GM19395 (cell line): ENCODE data around the gene C21orf91.
"Not testable (repeated sequence)": the region's sequence is repeated elsewhere in the genome, so short reads cannot be mapped to it uniquely, and the experiment has no call there.

ENCODE experiments used
- ATAC-seq: cut with Tn5 transposase; IDR thresholded peaks from one replicate; pipeline ENCODE4 v1.9.1; 2021; ENCODE audit warnings: mild to moderate bottlenecking, moderate library complexity; ENCODE audit not compliant: unreplicated experiment

The C21orf91 gene

DNA sequence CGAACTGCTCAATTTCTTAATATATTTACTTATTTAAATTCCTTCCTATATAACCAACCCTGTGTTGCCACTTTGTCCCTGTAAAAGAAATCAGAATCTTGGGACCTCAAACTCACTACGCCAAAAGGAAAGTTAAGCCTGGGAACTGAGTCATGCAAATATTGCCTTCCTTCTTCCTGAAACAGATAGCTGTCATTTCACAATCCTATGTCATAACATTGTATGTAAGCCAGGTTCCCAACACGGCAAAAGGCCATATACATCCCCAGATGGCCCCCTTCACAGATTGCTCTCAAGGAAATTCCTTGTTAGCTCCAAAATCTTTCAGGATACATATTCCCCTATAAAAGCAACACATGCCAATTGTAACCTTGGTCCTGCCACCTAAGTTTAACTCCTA is 39.7 kb downstream of the C21orf91 start:
- ATAC-seq: no peak

GRCh38 chr21:17777072-17777765 is 41.9 kb downstream of the C21orf91 start:
- no peak for ATAC-seq

DNA sequence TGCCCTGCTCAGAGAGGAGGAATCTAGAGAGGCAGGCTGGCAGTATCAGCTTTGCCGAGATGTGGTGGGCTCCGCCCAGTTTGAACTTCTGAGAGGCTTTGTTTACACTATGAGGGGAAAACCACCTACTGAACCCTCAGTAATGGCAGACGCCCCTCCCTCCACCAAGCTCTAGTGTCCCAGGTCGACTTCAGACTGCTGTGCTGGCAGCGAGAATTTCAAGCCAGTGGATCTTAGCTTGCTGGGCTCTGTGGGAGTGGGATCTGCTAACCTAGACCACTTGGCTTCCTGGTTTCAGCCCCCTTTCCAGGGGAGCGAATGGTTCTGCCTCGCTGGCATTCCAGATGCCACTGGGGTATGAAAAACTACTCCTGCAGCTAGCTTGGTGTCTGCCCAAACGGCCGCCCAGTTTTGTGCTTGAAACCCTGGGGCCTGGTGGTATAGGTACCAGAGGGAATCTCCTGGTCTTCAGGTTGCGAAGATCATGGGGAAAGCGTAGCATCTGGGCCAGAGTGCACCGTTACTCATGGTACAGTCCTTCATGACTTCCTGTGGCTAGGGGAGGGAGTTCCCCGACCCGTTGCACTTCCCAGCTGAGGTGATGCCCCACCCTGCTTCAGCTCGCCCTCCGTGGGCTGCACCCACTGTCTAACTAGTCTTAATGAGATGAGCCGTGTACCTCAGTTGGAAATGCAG is 43.6 kb downstream of the C21orf91 start:
- peak; percentile 82 for ATAC-seq

DNA sequence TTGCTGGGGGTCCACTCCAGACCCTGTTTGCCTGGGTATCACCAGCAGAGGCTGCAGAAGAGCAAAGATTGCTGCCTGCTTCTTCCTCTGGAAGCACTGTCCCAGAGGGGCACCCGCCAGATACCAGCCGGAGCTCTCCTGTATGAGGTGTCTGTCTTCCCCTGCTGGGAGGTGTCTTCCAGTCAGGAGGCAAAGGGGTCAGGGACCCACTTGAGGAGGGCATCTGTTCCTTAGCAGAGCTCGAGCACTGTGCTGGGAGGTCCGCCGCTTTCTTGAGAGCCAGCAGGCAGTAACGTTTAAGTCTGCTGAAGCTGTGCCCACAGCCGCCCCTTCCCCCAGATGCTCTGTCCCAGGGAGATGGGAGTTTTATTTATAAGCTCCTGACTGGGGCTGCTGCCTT is 44.1 kb downstream of the C21orf91 start:
- not testable (repeated sequence) for ATAC-seq

- ATAC-seq: no peak
Observed at GRCh38 chr21:17769447-17769845, 49.7 kb downstream of the C21orf91 start.

- ATAC-seq: no peak
Observed at GRCh38 chr21:17768840-17769446, 50.2 kb downstream of the C21orf91 start.

- ATAC-seq: no peak
Observed at GRCh38 chr21:17765207-17765606, 53.9 kb downstream of the C21orf91 start.

DNA sequence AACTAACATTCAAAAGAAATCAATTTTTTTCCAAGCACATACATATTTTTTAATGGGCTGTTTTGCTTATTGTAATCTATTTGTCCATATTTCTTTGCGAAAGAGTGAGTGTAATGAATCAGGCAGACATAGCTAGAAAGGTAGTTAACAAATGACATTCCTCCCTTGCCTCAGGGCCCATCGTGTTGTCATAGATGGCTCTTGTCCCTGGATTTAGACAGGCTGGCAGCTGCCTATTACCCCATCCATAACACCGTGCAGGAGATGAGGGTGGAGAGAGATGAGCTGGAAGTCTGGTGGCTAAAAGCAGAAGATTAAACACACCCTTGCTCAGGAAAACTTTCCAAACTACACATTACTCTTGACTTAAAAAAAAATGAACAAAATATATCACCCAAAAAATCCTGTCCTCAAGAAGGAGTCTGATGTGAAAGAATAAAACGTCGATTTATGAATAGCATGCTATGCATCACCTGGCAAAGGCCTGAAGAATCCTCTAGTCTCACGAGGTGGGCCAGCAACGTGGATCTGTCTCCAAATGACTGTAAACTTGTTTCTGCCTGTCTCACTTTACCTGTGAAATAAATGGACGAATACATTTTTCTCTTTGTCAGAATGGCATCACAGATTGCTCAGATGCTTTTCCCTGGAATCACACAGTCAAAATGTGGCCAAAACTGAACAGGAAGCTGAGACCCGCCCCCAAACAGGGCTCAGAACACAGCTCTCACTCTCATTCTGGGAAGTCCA is 55.7 kb downstream of the C21orf91 start:
- ATAC-seq: no peak

- ATAC-seq: no peak
Observed at GRCh38 chr21:17759511-17760178, 59.5 kb downstream of the C21orf91 start.

DNA sequence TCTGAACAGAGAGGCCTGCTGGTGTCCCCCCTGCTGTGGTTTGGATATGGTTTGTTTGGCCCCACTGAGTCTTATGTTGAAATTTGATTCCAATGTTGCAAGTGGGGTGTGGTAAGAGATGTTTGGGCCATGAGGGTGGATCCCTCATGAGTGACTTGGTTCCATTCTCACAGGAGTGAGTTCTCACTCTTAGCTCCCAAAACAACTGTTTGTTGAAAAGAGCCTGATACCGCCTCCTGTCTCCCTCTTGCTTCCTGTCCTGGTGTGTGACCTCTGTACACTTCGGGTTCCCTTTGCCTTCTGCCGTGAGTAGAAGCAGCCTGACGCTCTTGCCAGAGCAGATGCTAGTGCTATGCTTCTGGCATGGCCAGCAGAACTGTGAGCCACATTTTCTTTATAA is 60.5 kb downstream of the C21orf91 start:
- no peak for ATAC-seq

DNA sequence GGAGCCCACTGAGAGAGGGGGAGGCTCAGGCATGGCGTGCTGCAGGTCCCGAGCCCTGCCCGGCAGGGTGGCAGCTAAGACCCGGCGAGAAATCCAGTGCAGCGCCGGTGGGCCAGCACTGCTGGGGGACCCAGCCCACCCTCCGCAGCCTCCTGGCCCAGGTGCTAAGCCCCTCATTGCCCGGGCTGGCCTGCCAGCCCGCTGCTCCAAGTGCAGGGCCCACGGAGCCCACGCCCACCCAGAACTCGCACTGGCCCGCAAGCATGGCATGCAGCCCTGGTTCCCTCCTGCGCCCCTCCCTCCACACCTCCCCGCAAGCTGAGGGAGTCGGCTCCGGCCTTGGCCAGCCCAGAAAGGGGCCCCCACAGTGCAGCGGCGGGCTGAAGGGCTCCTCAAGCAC is 61.5 kb downstream of the C21orf91 start:
- no peak for ATAC-seq

- no peak for ATAC-seq
Observed at GRCh38 chr21:17753736-17754135, 65.4 kb downstream of the C21orf91 start.

- ATAC-seq: no peak
Observed at GRCh38 chr21:17752171-17752570, 67.0 kb downstream of the C21orf91 start.

DNA sequence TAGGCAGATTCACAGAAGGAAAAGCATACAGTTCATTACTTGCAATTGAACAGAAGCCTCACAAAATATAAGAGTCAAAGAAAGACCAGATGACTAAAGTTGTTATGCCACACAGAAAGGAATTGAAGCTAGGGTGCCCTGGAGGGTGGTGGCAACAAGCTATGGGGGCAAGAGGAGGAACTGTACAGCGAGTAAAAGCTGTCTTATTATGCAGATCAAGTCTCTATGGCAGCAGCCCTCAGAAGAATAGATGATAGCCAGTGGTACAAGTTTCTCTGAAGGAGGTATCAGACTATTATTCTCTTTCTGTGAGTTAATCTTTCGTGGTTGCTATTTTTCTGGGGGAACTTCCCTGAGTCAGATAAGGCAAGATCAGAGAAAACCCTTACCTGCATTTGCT is 72.2 kb downstream of the C21orf91 start:
- no peak for ATAC-seq

GRCh38 chr21:17745086-17745485 is 74.1 kb downstream of the C21orf91 start:
- no peak for ATAC-seq

DNA sequence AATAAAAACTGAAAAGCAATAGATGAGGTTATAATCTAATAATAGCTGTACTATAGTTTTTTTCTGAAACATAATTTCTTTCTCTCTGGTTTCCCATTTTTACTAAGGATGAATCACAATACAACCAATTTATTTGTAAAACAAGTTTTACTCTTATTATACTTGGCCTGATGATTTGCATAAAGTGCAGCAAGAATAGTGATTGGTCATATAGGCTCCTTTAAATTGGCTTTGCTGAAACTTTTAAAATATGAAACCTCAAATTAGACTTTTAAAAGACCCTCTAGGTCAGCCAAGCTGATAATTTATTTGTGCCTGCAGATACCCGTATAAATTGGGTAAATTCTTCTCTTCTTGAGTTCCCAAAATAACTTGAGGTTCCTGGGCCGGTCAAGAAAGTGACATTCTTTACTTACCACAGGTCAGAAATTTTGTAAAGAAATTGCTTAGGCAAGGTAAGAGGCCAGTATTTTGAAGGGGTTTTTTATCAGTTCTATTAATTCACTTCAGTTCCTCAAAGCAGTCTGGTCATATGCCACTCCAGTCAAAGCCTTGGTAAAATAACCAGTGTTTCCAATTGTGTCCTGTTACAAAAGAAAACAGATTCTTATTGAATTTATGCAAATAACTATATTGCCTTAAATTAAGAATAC is 76.1 kb downstream of the C21orf91 start:
- no peak for ATAC-seq

DNA sequence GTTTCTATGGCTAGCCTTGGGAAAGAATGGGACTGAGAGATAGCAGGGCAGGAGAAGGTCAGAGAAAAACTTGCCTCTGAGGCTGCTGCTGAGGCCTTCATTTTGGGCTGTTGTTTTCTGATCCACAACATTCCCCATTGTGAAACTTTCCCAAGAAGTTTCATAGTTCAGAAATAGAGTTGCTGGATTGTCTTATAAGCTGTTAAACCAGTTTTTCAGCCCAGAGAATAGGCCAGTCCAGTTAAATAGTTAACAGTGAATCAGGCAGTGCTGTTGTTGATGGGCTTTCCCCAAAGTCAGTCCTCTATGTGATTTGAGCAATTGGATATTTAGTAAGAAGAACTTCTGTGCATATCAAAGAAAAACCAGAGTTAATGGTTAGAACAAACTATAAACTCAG is 77.0 kb downstream of the C21orf91 start:
- ATAC-seq: no peak
